Dendritic cell treated with granulocyte-macrophage colony-stimulating factor and Interleukin-4, amounts not matched to agents 40 ng/mL and 50 ng/mL, for 4 days (primary cell): Measurements from ENCODE around the gene TTC1.
"Not testable (repeated sequence)": the region's sequence is repeated elsewhere in the genome, so short reads cannot be mapped to it uniquely, and the experiment has no call there.

Experiments used
- H3K27ac Mint-ChIP-seq: one replicate; pipeline ENCODE4 v1.8.0; 2022; ENCODE audit warnings: mild to moderate bottlenecking, mixed read lengths
- H3K27me3 Mint-ChIP-seq: one replicate; pipeline ENCODE4 v1.8.0; 2022; ENCODE audit warnings: mild to moderate bottlenecking, mixed read lengths
- H3K36me3 Mint-ChIP-seq: one replicate; pipeline ENCODE4 v1.8.0; 2022; ENCODE audit warnings: low read depth, mixed read lengths
- H3K4me1 Mint-ChIP-seq: one replicate; pipeline ENCODE4 v1.8.0; 2022; ENCODE audit warnings: low read depth, mixed read lengths
- H3K4me3 Mint-ChIP-seq: one replicate; pipeline ENCODE4 v1.8.0; 2022; ENCODE audit warnings: mild to moderate bottlenecking, moderate library complexity, mixed read lengths
- H3K9me3 Mint-ChIP-seq: one replicate; pipeline ENCODE4 v1.8.0; 2022; ENCODE audit warnings: mixed read lengths
- intact Hi-C: fragments of 100-400 bp; cut with micrococcal nuclease; formaldehyde crosslinking; loops from one replicate; pipeline ENCODE4 v1.15.0; 2022

TTC1 gene

GRCh38 chr5:160069120-160069519 is 60.2 kb downstream of the TTC1 start:
- H3K4me1 Mint-ChIP-seq: peaks cover 15% of the 10 kb centered on the region
- intact Hi-C loops, H3K27me3 Mint-ChIP-seq, H3K4me3 Mint-ChIP-seq, H3K9me3 Mint-ChIP-seq, H3K27ac Mint-ChIP-seq: not testable (repeated sequence)
- H3K36me3 Mint-ChIP-seq: peaks cover 30% of the 10 kb centered on the region

- H3K36me3 Mint-ChIP-seq: peaks cover 7% of the 10 kb centered on the region
- peak overlapping the region; percentile 37 for H3K27ac Mint-ChIP-seq
- no peaks in the 10 kb centered on the region for H3K27me3 Mint-ChIP-seq
- peak overlapping the region; percentile 42 for H3K4me3 Mint-ChIP-seq
- no peaks in the 10 kb centered on the region for H3K9me3 Mint-ChIP-seq
- H3K4me1 Mint-ChIP-seq: peaks cover 15% of the 10 kb centered on the region
- intact Hi-C loops: no loop called here
Observed at GRCh38 chr5:160071516-160071915, 62.6 kb downstream of the TTC1 start.

GRCh38 chr5:160071916-160072315 is 63.0 kb downstream of the TTC1 start:
- intact Hi-C loops: no loop called here
- peaks cover 15% of the 10 kb centered on the region for H3K4me1 Mint-ChIP-seq
- peak overlapping the region; percentile 37 for H3K27ac Mint-ChIP-seq
- H3K9me3 Mint-ChIP-seq: no peaks in the 10 kb centered on the region
- H3K36me3 Mint-ChIP-seq: peaks cover 7% of the 10 kb centered on the region
- H3K27me3 Mint-ChIP-seq: no peaks in the 10 kb centered on the region
- peak overlapping the region; percentile 42 for H3K4me3 Mint-ChIP-seq

GRCh38 chr5:160075073-160075472 is 66.1 kb downstream of the TTC1 start:
- no peak overlapping the region for H3K27ac Mint-ChIP-seq
- H3K4me1 Mint-ChIP-seq: peaks cover 15% of the 10 kb centered on the region
- H3K9me3 Mint-ChIP-seq: no peaks in the 10 kb centered on the region
- no peaks in the 10 kb centered on the region for H3K27me3 Mint-ChIP-seq
- intact Hi-C loops: no loop called here
- peaks cover 27% of the 10 kb centered on the region for H3K36me3 Mint-ChIP-seq
- H3K4me3 Mint-ChIP-seq: no peak overlapping the region

- intact Hi-C loops: no loop called here
- H3K27ac Mint-ChIP-seq: no peak overlapping the region
- no peaks in the 10 kb centered on the region for H3K27me3 Mint-ChIP-seq
- no peak overlapping the region for H3K4me3 Mint-ChIP-seq
- peaks cover 27% of the 10 kb centered on the region for H3K36me3 Mint-ChIP-seq
- no peaks in the 10 kb centered on the region for H3K9me3 Mint-ChIP-seq
- H3K4me1 Mint-ChIP-seq: peaks cover 2% of the 10 kb centered on the region
Observed at GRCh38 chr5:160076997-160077396, 68.1 kb downstream of the TTC1 start.

GRCh38 chr5:160079753-160080152 is 70.8 kb downstream of the TTC1 start:
- H3K4me3 Mint-ChIP-seq: no peak overlapping the region
- H3K9me3 Mint-ChIP-seq: no peaks in the 10 kb centered on the region
- intact Hi-C loops: loop anchor here (2.0 to 5.0 kb wide), 3 partner anchors 38 to 313 kb away; partner anchors contain the start of gene PWWP2A

GRCh38 chr5:160081495-160081894 is 72.6 kb downstream of the TTC1 start:
- Mint-ChIP-seq H3K27ac (peak overlapping the region; percentile 61), H3K4me1 (no peaks in the 10 kb centered on the region), H3K9me3 (no peaks in the 10 kb centered on the region), H3K36me3 (peaks cover 27% of the 10 kb centered on the region), H3K27me3 (no peaks in the 10 kb centered on the region), H3K4me3 (no peak overlapping the region)
- intact Hi-C loops: loop anchor here (2.0 to 5.0 kb wide), 3 partner anchors 36 to 311 kb away; partner anchors contain the start of gene PWWP2A

More at GRCh38 chr5:160079753-160080152, 70.8 kb downstream of the TTC1 start:
- Mint-ChIP-seq H3K4me1 (no peaks in the 10 kb centered on the region), H3K27me3 (no peaks in the 10 kb centered on the region), H3K27ac (no peak overlapping the region), H3K36me3 (peaks cover 27% of the 10 kb centered on the region)

- no peak overlapping the region for H3K4me3 Mint-ChIP-seq
- H3K4me1 Mint-ChIP-seq: no peaks in the 10 kb centered on the region
- peaks cover 19% of the 10 kb centered on the region for H3K36me3 Mint-ChIP-seq
- no peaks in the 10 kb centered on the region for H3K9me3 Mint-ChIP-seq
- no peak overlapping the region for H3K27ac Mint-ChIP-seq
- intact Hi-C loops: loop anchor here (5.0 kb wide), 2 partner anchors 34 to 309 kb away; partner anchors contain the start of gene PWWP2A
- H3K27me3 Mint-ChIP-seq: no peaks in the 10 kb centered on the region
Observed at GRCh38 chr5:160082614-160083500, 73.9 kb downstream of the TTC1 start.

GRCh38 chr5:160083501-160083900 is 74.6 kb downstream of the TTC1 start:
- peaks cover 12% of the 10 kb centered on the region for H3K36me3 Mint-ChIP-seq
- H3K9me3 Mint-ChIP-seq: no peaks in the 10 kb centered on the region
- H3K27ac Mint-ChIP-seq: no peak overlapping the region
- intact Hi-C loops: loop anchor here (5.0 kb wide), 2 partner anchors 34 to 309 kb away; partner anchors contain the start of gene PWWP2A
- no peak overlapping the region for H3K4me3 Mint-ChIP-seq
- no peaks in the 10 kb centered on the region for H3K27me3 Mint-ChIP-seq
- H3K4me1 Mint-ChIP-seq: peaks cover 5% of the 10 kb centered on the region

- no peaks in the 10 kb centered on the region for H3K27me3 Mint-ChIP-seq
- no peak overlapping the region for H3K27ac Mint-ChIP-seq
- H3K9me3 Mint-ChIP-seq: no peaks in the 10 kb centered on the region
- peaks cover 11% of the 10 kb centered on the region for H3K4me1 Mint-ChIP-seq
- intact Hi-C loops: loop anchor here (5.0 kb wide), 2 partner anchors 33 to 308 kb away; partner anchors contain the start of gene PWWP2A
- H3K36me3 Mint-ChIP-seq: peaks cover 6% of the 10 kb centered on the region
- H3K4me3 Mint-ChIP-seq: no peak overlapping the region
Observed at GRCh38 chr5:160084144-160084543, 75.2 kb downstream of the TTC1 start.

- intact Hi-C loops: no loop called here
- Mint-ChIP-seq H3K9me3 (no peaks in the 10 kb centered on the region), H3K4me3 (no peak overlapping the region), H3K27ac (no peak overlapping the region), H3K27me3 (no peaks in the 10 kb centered on the region), H3K36me3 (peaks cover 2% of the 10 kb centered on the region), H3K4me1 (peaks cover 31% of the 10 kb centered on the region)
Observed at GRCh38 chr5:160087199-160087598, 78.3 kb downstream of the TTC1 start.

- Mint-ChIP-seq H3K36me3 (peaks cover 19% of the 10 kb centered on the region), H3K27ac (no peak overlapping the region), H3K9me3 (no peaks in the 10 kb centered on the region), H3K27me3 (no peaks in the 10 kb centered on the region), H3K4me1 (peaks cover 47% of the 10 kb centered on the region), H3K4me3 (no peak overlapping the region)
- intact Hi-C loops: no loop called here
Observed at GRCh38 chr5:160088805-160089204, 79.9 kb downstream of the TTC1 start.

GRCh38 chr5:160089531-160089930 is 80.6 kb downstream of the TTC1 start:
- Mint-ChIP-seq H3K27me3 (no peaks in the 10 kb centered on the region), H3K4me1 (peaks cover 55% of the 10 kb centered on the region), H3K9me3 (no peaks in the 10 kb centered on the region), H3K36me3 (peaks cover 26% of the 10 kb centered on the region), H3K27ac (no peak overlapping the region), H3K4me3 (no peak overlapping the region)
- intact Hi-C loops: no loop called here

GRCh38 chr5:160090059-160090458 is 81.1 kb downstream of the TTC1 start:
- no peak overlapping the region for H3K27ac Mint-ChIP-seq
- H3K9me3 Mint-ChIP-seq: no peaks in the 10 kb centered on the region
- no peaks in the 10 kb centered on the region for H3K27me3 Mint-ChIP-seq
- H3K36me3 Mint-ChIP-seq: peaks cover 28% of the 10 kb centered on the region
- peaks cover 56% of the 10 kb centered on the region for H3K4me1 Mint-ChIP-seq
- H3K4me3 Mint-ChIP-seq: no peak overlapping the region
- intact Hi-C loops: no loop called here
